ENCODE results near the gene KRTAP4-3.

GRCh38 chr17:41215681-41216080 is 47.7 kb upstream of the KRTAP4-3 start:
- TF ChIP-seq POLR2A (IDR thresholded peaks at IDR 0.05), result no peak
- TF ChIP-seq EP300 (IDR thresholded peaks at IDR 0.05), result no peak
- no peak for TF ChIP-seq CTCF (IDR thresholded peaks at IDR 0.05)

Measured in tibial nerve (tissue), 4 donors.